ENCODE data around the gene VPS13A.

DNA sequence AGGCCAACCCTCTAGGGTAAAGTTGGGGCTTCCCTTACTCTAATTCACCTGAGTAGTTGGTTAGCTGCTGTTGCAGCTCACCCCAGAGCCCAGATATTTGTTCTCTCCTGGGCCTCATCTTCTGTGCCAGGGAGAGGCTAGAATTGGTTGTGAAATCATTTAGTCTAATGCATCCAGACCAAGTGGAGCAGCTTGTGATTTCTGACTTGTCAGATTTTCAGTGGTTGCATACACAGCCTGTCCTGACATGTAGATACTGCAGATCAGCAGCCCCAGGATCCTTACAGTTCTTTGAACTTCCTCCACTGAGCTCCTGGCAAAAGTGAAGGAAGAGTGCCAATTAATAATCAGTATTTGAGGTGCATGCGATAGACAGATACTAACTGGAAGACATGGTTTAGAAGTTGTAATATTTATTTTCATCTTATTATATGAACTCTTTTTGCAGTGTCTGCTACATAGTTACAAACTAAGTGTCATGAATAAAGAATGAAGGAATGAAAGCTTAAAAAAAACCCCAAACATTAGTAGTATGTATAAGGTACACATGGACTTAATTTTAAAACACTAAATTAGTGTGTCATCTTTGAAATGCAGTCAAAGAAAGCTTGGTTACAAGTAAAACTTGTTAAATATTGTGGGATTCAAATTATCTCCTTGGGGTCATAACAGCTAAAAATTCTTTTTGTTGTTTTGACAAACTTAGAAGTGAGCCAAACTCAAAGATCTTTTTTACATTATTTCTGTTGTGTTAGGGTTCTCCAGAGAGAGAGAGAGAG lies 128.5 kb downstream of the VPS13A start:
- no peak for TF ChIP-seq CTCF (IDR thresholded peaks at IDR 0.05)
- TF ChIP-seq POLR2AphosphoS5 (IDR thresholded peaks at IDR 0.05; ENCODE audit: insufficient read depth in 1 of 2, low read depth in 1 of 2): peak in 1 of 2 donors; percentile 48
- TF ChIP-seq POLR2A (IDR thresholded peaks at IDR 0.05): no peak
